Measurements from ENCODE around the gene NDN. TPM values are rescaled to one million over a fixed set of nuclear protein-coding genes. Genes with fewer than 3 reads are reported as not detected.

NDN gene
- total and polyA plus RNA-seq, 2 of the 8 experiments (the other 6 are each of a cell fraction or from before 2014, with no cell fraction given) = 29.4 to 39.3 TPM

DNA sequence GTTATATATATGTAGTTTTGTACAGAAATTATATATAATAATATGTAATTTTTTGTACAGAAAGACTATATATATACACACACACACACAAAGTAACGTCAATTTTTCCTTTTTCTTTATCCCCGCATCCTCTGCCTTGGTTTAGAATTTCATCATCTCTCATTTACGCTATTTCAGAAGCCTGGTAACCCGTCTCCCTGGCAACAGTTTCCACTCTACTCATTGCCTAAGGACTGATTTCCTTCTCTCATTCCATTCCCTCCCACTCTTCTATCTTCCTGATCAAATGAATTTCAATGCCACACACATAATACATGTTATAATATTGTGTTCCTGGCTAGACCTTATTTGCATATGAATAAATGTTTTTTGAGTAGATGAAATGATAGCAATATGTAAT, 47.8 kb upstream of the NDN start:
- no peak overlapping the region for H4K5ac ChIP-seq (ENCODE audit: insufficient read length, low read depth, low read length)
- no peak overlapping the region for H2BK120ac ChIP-seq (replicated peaks; ENCODE audit: low read depth, low read length)
- no peaks in the 10 kb centered on the region for H3K27me3 ChIP-seq (replicated peaks in 1 of 4; ENCODE audit: control insufficient read depth in 3 of 4, extremely low read depth in 1 of 4, insufficient read depth in 3 of 4, low read length in 3 of 4)
- no peak for FAIRE-seq
- no peaks in the 10 kb centered on the region for H3K36me3 ChIP-seq (ENCODE audit: control insufficient read depth in 2 of 4, insufficient read depth in 4 of 4, low read length in 3 of 4)
- no peak overlapping the region for H2AK5ac ChIP-seq (ENCODE audit: low read depth, low read length)
- no peak overlapping the region for H2BK15ac ChIP-seq (ENCODE audit: low read length)
- H3K14ac ChIP-seq (ENCODE audit: insufficient read length) = no peak overlapping the region
- ChIA-PET POLR2A (ENCODE audit: partially characterized antibody) (no interaction called here), CTCF (ENCODE audit: partially characterized antibody) (no interaction called here)
- no peak overlapping the region for H3K4me3 ChIP-seq (ENCODE audit: extremely low read depth in 1 of 4, insufficient read depth in 2 of 4, low read depth in 3 of 4, low read length in 4 of 4)
- no peaks in the 10 kb centered on the region for H3K79me2 ChIP-seq (ENCODE audit: control insufficient read depth in 1 of 2, insufficient read depth in 2 of 2, low read length in 2 of 2)
- 90% methylated on average over 4 of the region's 4 CpGs; no CpG with 5 or more reads in 1 of the 2 experiments for WGBS, 2 experiments (ENCODE audit: extremely low coverage in 1 of 2, insufficient coverage in 1 of 2, insufficient read length in 1 of 2, insufficient replicate concordance in 2 of 2, low coverage in 1 of 2, low lambda C conversion rate in 2 of 2, missing lambda C conversion rate in 1 of 2)
- no peak overlapping the region for H3K27ac ChIP-seq (ENCODE audit: low read depth, low read length)
- no peaks in the 10 kb centered on the region for H3K79me1 ChIP-seq (ENCODE audit: low read depth, low read length)
- H3K9me3 ChIP-seq (ENCODE audit: insufficient read depth in 2 of 2, low read depth in 1 of 2, low read length in 1 of 2) = peaks cover 5 to 30% of the 10 kb centered on the region in 2 experiments
- no peak overlapping the region for H3K56ac ChIP-seq (replicated peaks; ENCODE audit: insufficient read length, low read depth, low read length)
- H3K23me2 ChIP-seq (ENCODE audit: low read depth, low read length) = no peaks in the 10 kb centered on the region
- no peak overlapping the region for H2BK12ac ChIP-seq (ENCODE audit: low read depth, low read length)
- no peak overlapping the region for H2BK20ac ChIP-seq (ENCODE audit: low read length)
- H3K4me1 ChIP-seq (replicated peaks in 1 of 4; ENCODE audit: control insufficient read depth in 3 of 4, insufficient read depth in 4 of 4, low read length in 3 of 4) = no peaks in the 10 kb centered on the region
- no peak for DNase-seq (ENCODE audit: low read depth in 1 of 2, low spot score in 2 of 2)
- no peak overlapping the region for H4K91ac ChIP-seq (replicated peaks; ENCODE audit: insufficient read length, low read length)
- H2BK5ac ChIP-seq (ENCODE audit: low read depth, low read length) = no peak overlapping the region
- H3K18ac ChIP-seq (ENCODE audit: extremely low read depth, low read length) = no peak overlapping the region
- no peak overlapping the region for H2AFZ ChIP-seq (ENCODE audit: low read length)
- no peak overlapping the region for H3K4ac ChIP-seq (replicated peaks; ENCODE audit: insufficient read length, low read depth, low read length)
- no peak overlapping the region for H3K4me2 ChIP-seq (ENCODE audit: insufficient read depth in 1 of 2, low read depth in 2 of 2, low read length in 2 of 2)
- no peak overlapping the region for H3K23ac ChIP-seq (ENCODE audit: insufficient read length)
- H3K9ac ChIP-seq (replicated peaks in 1 of 4; ENCODE audit: extremely low read depth in 1 of 4, low read depth in 3 of 4, low read length in 3 of 4) = no peak overlapping the region
- H4K20me1 ChIP-seq (replicated peaks in 1 of 2; ENCODE audit: control insufficient read depth in 1 of 2, insufficient read depth in 2 of 2, low read length in 2 of 2) = no peaks in the 10 kb centered on the region
- H4K8ac ChIP-seq (ENCODE audit: extremely low read depth, insufficient read depth, low read length) = no peak overlapping the region
- no peak for TF ChIP-seq BRCA1 (IDR thresholded peaks at IDR 0.05; ENCODE audit: low read depth, low read length)

Data from H1 (cell line).